H1 (cell line): ENCODE results near the gene ZNF726. TPM values are rescaled to one million over a fixed set of nuclear protein-coding genes. Genes with fewer than 3 reads are reported as not detected.

Source experiments
- CTCF ChIA-PET: fragments of 300-600 bp; sonication (Branson Sonifier 250); formaldehyde crosslinking; loops from one replicate; lab custom pipeline; 2021; ENCODE audit not compliant: partially characterized antibody; lab: Charles Lee
- POLR2A ChIA-PET: fragments of 300-600 bp; sonication (Branson Sonifier 250); formaldehyde crosslinking; loops from one replicate; lab custom pipeline; 2021; ENCODE audit warnings: inconsistent platforms; ENCODE audit not compliant: partially characterized antibody; lab: Charles Lee
- DNase-seq, 2 experiments: peaks; one replicate each; pipeline versions ENCODE4 v3.0.0 to v3.0.0-alpha.2; 2010 to 2022; ENCODE audit warnings: low spot score in 2 of 2, low read depth in 1 of 2, mixed read lengths in 1 of 2
- FAIRE-seq: peaks from 2 replicates; lab custom pipeline; 2011; peaks lifted over from hg19 to GRCh38; lab: Jason Lieb, UNC
- H2AFZ ChIP-seq: 2 replicates; pipeline ENCODE4 v1.8.1; 2012; ENCODE audit warnings: low read length, inconsistent platforms
- H2AK5ac ChIP-seq: 2 replicates; pipeline ENCODE4 v1.6.1; 2013; ENCODE audit warnings: low read depth, low read length
- H2BK120ac ChIP-seq: replicated peaks from 2 replicates; pipeline ENCODE3; 2013; ENCODE audit warnings: low read depth, low read length, inconsistent platforms
- H2BK12ac ChIP-seq: 2 replicates; pipeline ENCODE4 v1.6.1; 2013; ENCODE audit warnings: low read depth, low read length
- H2BK15ac ChIP-seq: 2 replicates; pipeline ENCODE4 v1.6.1; 2013; ENCODE audit warnings: low read length
- H2BK20ac ChIP-seq: 2 replicates; pipeline ENCODE4 v1.6.1; 2013; ENCODE audit warnings: low read length
- H2BK5ac ChIP-seq: 2 replicates; pipeline ENCODE4 v1.6.1; 2013; ENCODE audit warnings: low read depth, low read length
- H3K14ac ChIP-seq: 2 replicates; pipeline ENCODE4 v1.6.1; 2013; ENCODE audit warnings: inconsistent platforms; ENCODE audit not compliant: insufficient read length
- H3K18ac ChIP-seq: 2 replicates; pipeline ENCODE4 v1.6.1; 2013; ENCODE audit warnings: low read length; ENCODE audit errors: extremely low read depth
- H3K23ac ChIP-seq: 2 replicates; pipeline ENCODE4 v1.6.1; 2013; ENCODE audit warnings: inconsistent platforms; ENCODE audit not compliant: insufficient read length
- H3K23me2 ChIP-seq: 2 replicates; pipeline ENCODE4 v1.6.1; 2013; ENCODE audit warnings: low read depth, low read length
- H3K27ac ChIP-seq: 2 replicates; pipeline ENCODE4 v1.6.1; 2011; ENCODE audit warnings: low read depth, low read length, inconsistent platforms
- H3K27me3 ChIP-seq, 4 experiments: replicated peaks in 1 of 4; 1 replicate in 1 of 4; 2 replicates in 3 of 4; pipeline versions ENCODE4 v1.6.1 to v1.8.1; 2011 to 2013; ENCODE audit warnings: low read length in 3 of 4, mild to moderate bottlenecking in 3 of 4, inconsistent platforms in 2 of 4, mixed read lengths in 2 of 4, moderate library complexity in 1 of 4; ENCODE audit not compliant: control insufficient read depth in 3 of 4, insufficient read depth in 3 of 4; ENCODE audit errors: extremely low read depth in 1 of 4
- H3K36me3 ChIP-seq, 4 experiments: 2 replicates each; pipeline versions ENCODE4 v1.6.1 to v1.8.1; 2011 to 2013; ENCODE audit warnings: mild to moderate bottlenecking in 4 of 4, low read length in 3 of 4, moderate library complexity in 2 of 4, control low read depth in 1 of 4, inconsistent platforms in 1 of 4; ENCODE audit not compliant: insufficient read depth in 4 of 4, control insufficient read depth in 2 of 4
- H3K4ac ChIP-seq: replicated peaks from 2 replicates; pipeline ENCODE3; 2013; ENCODE audit warnings: low read length, low read depth, mixed read lengths, inconsistent platforms; ENCODE audit not compliant: insufficient read length
- H3K4me1 ChIP-seq, 4 experiments: replicated peaks in 1 of 4; 1 replicate in 1 of 4; 2 replicates in 3 of 4; pipeline versions ENCODE4 v1.6.1 to v1.8.1; 2011 to 2013; ENCODE audit warnings: low read length in 3 of 4, inconsistent platforms in 2 of 4, mixed read lengths in 1 of 4; ENCODE audit not compliant: insufficient read depth in 4 of 4, control insufficient read depth in 3 of 4
- H3K4me2 ChIP-seq, 2 experiments: 2 replicates each; pipeline versions ENCODE4 v1.6.1 to v1.8.1; 2011 to 2013; ENCODE audit warnings: low read depth in 2 of 2, low read length in 2 of 2, control low read depth in 1 of 2, inconsistent platforms in 1 of 2, mild to moderate bottlenecking in 1 of 2; ENCODE audit not compliant: insufficient read depth in 1 of 2
- H3K4me3 ChIP-seq, 4 experiments: fragments of 200-600, 300-600 bp in 1 of 4; sonication (generic), shearing (Covaris generic), sonication (Bioruptor Twin) in 1 of 4; 2 replicates each; pipeline versions ENCODE4 v1.5.1 to v1.8.1; 2011 to 2016; ENCODE audit warnings: low read length in 4 of 4, low read depth in 3 of 4, control low read depth in 2 of 4, inconsistent platforms in 2 of 4, mild to moderate bottlenecking in 2 of 4, mixed read lengths in 1 of 4, moderate library complexity in 1 of 4; ENCODE audit not compliant: insufficient read depth in 2 of 4; ENCODE audit errors: extremely low read depth in 1 of 4
- H3K56ac ChIP-seq: replicated peaks from 2 replicates; pipeline ENCODE3; 2013; ENCODE audit warnings: low read depth, mild to moderate bottlenecking, mixed read lengths, low read length, inconsistent platforms; ENCODE audit not compliant: insufficient read length
- H3K79me1 ChIP-seq: 2 replicates; pipeline ENCODE4 v1.6.1; 2013; ENCODE audit warnings: low read depth, low read length, control low read depth
- H3K79me2 ChIP-seq, 2 experiments: 2 replicates each; pipeline versions ENCODE4 v1.6.1 to v1.8.1; 2012 to 2013; ENCODE audit warnings: low read length in 2 of 2, mild to moderate bottlenecking in 2 of 2, inconsistent platforms in 1 of 2; ENCODE audit not compliant: insufficient read depth in 2 of 2, control insufficient read depth in 1 of 2
- H3K9ac ChIP-seq, 4 experiments: replicated peaks in 1 of 4; 1 replicate in 1 of 4; 2 replicates in 3 of 4; pipeline versions ENCODE4 v1.6.1 to v1.8.1; 2011 to 2013; ENCODE audit warnings: low read depth in 3 of 4, low read length in 3 of 4, control low read depth in 2 of 4, mild to moderate bottlenecking in 2 of 4, moderate library complexity in 2 of 4, inconsistent platforms in 1 of 4; ENCODE audit errors: extremely low read depth in 1 of 4
- H3K9me3 ChIP-seq, 2 experiments: 2 replicates each; pipeline versions ENCODE4 v1.6.1 to v1.8.1; 2012 to 2013; ENCODE audit warnings: mild to moderate bottlenecking in 2 of 2, moderate library complexity in 2 of 2, control low read depth in 1 of 2, inconsistent platforms in 1 of 2, low read depth in 1 of 2, low read length in 1 of 2, mixed read lengths in 1 of 2; ENCODE audit not compliant: insufficient read depth in 2 of 2
- H4K20me1 ChIP-seq, 2 experiments: replicated peaks in 1 of 2; 2 replicates each; pipeline versions ENCODE3 to v1.8.1; 2011 to 2013; ENCODE audit warnings: inconsistent platforms in 2 of 2, low read length in 2 of 2, mild to moderate bottlenecking in 1 of 2; ENCODE audit not compliant: insufficient read depth in 2 of 2, control insufficient read depth in 1 of 2
- H4K5ac ChIP-seq: 2 replicates; pipeline ENCODE4 v1.6.1; 2013; ENCODE audit warnings: low read length, low read depth, mixed read lengths, inconsistent platforms; ENCODE audit not compliant: insufficient read length
- H4K8ac ChIP-seq: 2 replicates; pipeline ENCODE4 v1.8.0; 2013; ENCODE audit warnings: mild to moderate bottlenecking, moderate library complexity, low read length, inconsistent platforms; ENCODE audit not compliant: insufficient read depth; ENCODE audit errors: extremely low read depth
- H4K91ac ChIP-seq: replicated peaks from 2 replicates; pipeline ENCODE3; 2013; ENCODE audit warnings: low read length, mixed read lengths, inconsistent platforms; ENCODE audit not compliant: insufficient read length
- ASH2L ChIP-seq: fragments of 200-600, 300-600 bp; sonication (generic); IDR thresholded peaks from one replicate; pipeline ENCODE4 v1.7.1; 2017; ENCODE audit warnings: low read length
- ATF2 ChIP-seq: IDR thresholded peaks from 2 replicates; pipeline ENCODE4 v1.6.1; 2012; ENCODE audit warnings: low read length, inconsistent platforms
- BACH1 ChIP-seq: IDR thresholded peaks from 2 replicates; pipeline ENCODE4 v1.6.1; 2012; ENCODE audit warnings: low read length, improper control_type of control experiment
- CTCF ChIP-seq, 3 experiments: IDR thresholded peaks; 1 replicate in 2 of 3; 2 replicates in 1 of 3; pipeline versions ENCODE4 v1.5.1 to v1.6.1; 2011; ENCODE audit warnings: low read length in 3 of 3, mild to moderate bottlenecking in 3 of 3, inconsistent platforms in 2 of 3, low read depth in 1 of 3, moderate library complexity in 1 of 3; ENCODE audit not compliant: insufficient read depth in 1 of 3; ENCODE audit errors: control extremely low read depth in 1 of 3
- HDAC2 ChIP-seq, 2 experiments: fragments of 300-600 bp in 1 of 2; sonication (generic) in 1 of 2; IDR thresholded peaks; 2 replicates each; pipeline ENCODE4 v1.6.1; 2011 to 2012; ENCODE audit warnings: low read depth in 2 of 2, low read length in 2 of 2, mild to moderate bottlenecking in 2 of 2, moderate library complexity in 2 of 2, borderline replicate concordance in 1 of 2, inconsistent platforms in 1 of 2
- KDM1A ChIP-seq: fragments of 200-600, 300-600 bp; sonication (generic); IDR thresholded peaks from 2 replicates; pipeline ENCODE4 v1.7.1; 2016; ENCODE audit warnings: mild to moderate bottlenecking, low read length, borderline replicate concordance
- MAX ChIP-seq: IDR thresholded peaks from 2 replicates; pipeline ENCODE4 v1.6.1; 2012; ENCODE audit warnings: inconsistent platforms
- PHF8 ChIP-seq: fragments of 200-600 bp; sonication (generic); conservative IDR thresholded peaks from 2 replicates; pipeline ENCODE4 v1.7.1; 2012; ENCODE audit warnings: low read depth, mild to moderate bottlenecking, inconsistent platforms, low read length, moderate library complexity
- POLR2AphosphoS5 ChIP-seq: IDR thresholded peaks from 2 replicates; pipeline ENCODE4 v1.6.1; 2011; ENCODE audit warnings: low read depth, low read length
- SP2 ChIP-seq: IDR thresholded peaks from 2 replicates; pipeline ENCODE4 v1.6.1; 2012; ENCODE audit warnings: mild to moderate bottlenecking, low read length, inconsistent platforms
- WGBS, 2 experiments: shearing (Covaris generic) in 1 of 2; methylation state at CpG; one replicate each; pipeline versions ENCODE4 v1.1.6 to v1.1.7; 2013 to 2015; ENCODE audit warnings: low lambda C conversion rate in 2 of 2, mixed read lengths in 2 of 2, inconsistent platforms in 1 of 2, low coverage in 1 of 2, missing lambda C conversion rate in 1 of 2; ENCODE audit not compliant: insufficient replicate concordance in 2 of 2, insufficient coverage in 1 of 2, insufficient read length in 1 of 2; ENCODE audit errors: extremely low coverage in 1 of 2, missing lambda C conversion rate in 1 of 2; 5-methylcytosine and 5-hydroxymethylcytosine counted together
- polyA plus RNA-seq, 7 experiments: library from polyadenylated mRNA; depleted of rRNA in 3 of 7; stranded (reverse) in 5 of 7; unstranded in 2 of 7; fragments of >200 nt in 5 of 7; fragments of 200-250 nt in 2 of 7; gene quantifications; 1 replicate in 5 of 7; 2 replicates in 1 of 7; 4 replicates in 1 of 7; pipeline versions ENCODE4 v1.2.1 to v1.2.3, GENCODE V29; 2011 to 2013; ENCODE audit warnings: missing spikeins in 2 of 7, mixed read lengths in 2 of 7
- total RNA-seq: library from RNA; stranded (reverse); fragmentation: NEBNext Ultra II Directional; extraction: Animal tissue kit (Norgen Biotek cat#: 25700); gene quantifications from 2 replicates; pipeline ENCODE4 v1.2.1, GENCODE V29; 2021

ZNF726 gene
- total and polyA plus RNA-seq, 2 of the 8 experiments (the other 6 are each of a cell fraction or from before 2014, with no cell fraction given): not detected

GRCh38 chr19:23884363-23884762 lies 30.3 kb upstream of the ZNF726 start:
- Histone ChIP-seq H2BK20ac (no peak overlapping the region), H4K91ac (no peak overlapping the region), H3K23ac (no peak overlapping the region), H2BK120ac (no peak overlapping the region), H4K5ac (no peak overlapping the region), H3K27ac (no peak overlapping the region), H3K79me1 (no peaks in the 10 kb centered on the region), H2AK5ac (no peak overlapping the region), H3K14ac (no peak overlapping the region), H3K4me1 (no peaks in the 10 kb centered on the region), H2AFZ (no peak overlapping the region), H3K79me2 (no peaks in the 10 kb centered on the region), H3K27me3 (no peaks in the 10 kb centered on the region), H3K56ac (no peak overlapping the region), H4K20me1 (no peaks in the 10 kb centered on the region), H4K8ac (no peak overlapping the region), H3K9me3 (peaks cover 46 to 88% of the 10 kb centered on the region in 2 experiments), H2BK5ac (no peak overlapping the region), H3K18ac (no peak overlapping the region), H3K36me3 (no peaks in the 10 kb centered on the region), H3K4me2 (no peak overlapping the region), H2BK12ac (no peak overlapping the region), H2BK15ac (no peak overlapping the region), H3K9ac (no peak overlapping the region), H3K23me2 (peaks cover 1% of the 10 kb centered on the region; the same call in 1 of the 2 replicates), H3K4me3 (no peak overlapping the region), H3K4ac (no peak overlapping the region)
- ChIA-PET CTCF (no interaction called here), POLR2A (no interaction called here)
- WGBS, 2 experiments: 100% methylated on average over 2 of the region's 2 CpGs; no CpG with 5 or more reads in 1 of the 2 experiments
- DNase-seq (no peak), FAIRE-seq (no peak)
- TF ChIP-seq SP2: no peak
- no peak for TF ChIP-seq HDAC2 (IDR thresholded peaks at IDR 0.05; ENCODE audit: borderline replicate concordance in 1 of 2, low read depth in 2 of 2, low read length in 2 of 2)
- no peak for TF ChIP-seq POLR2AphosphoS5
- no peak for TF ChIP-seq CTCF (IDR thresholded peaks at IDR 0.05; ENCODE audit: control extremely low read depth in 1 of 3, insufficient read depth in 1 of 3, low read depth in 1 of 3, low read length in 3 of 3)
- no peak for TF ChIP-seq ATF2
- TF ChIP-seq ASH2L: no peak
- no peak for TF ChIP-seq KDM1A
- TF ChIP-seq MAX: no peak
- no peak for TF ChIP-seq BACH1
- no peak for TF ChIP-seq PHF8
